Activated CD4-positive, alpha-beta T cell treated with anti-CD3 and anti-CD28 coated beads, Interleukin-2, amount 50 U/mL, for 4 hours (primary cell): ENCODE data around the gene PKD1.

ENCODE experiments used
- DNase-seq, 2 experiments: peaks; one replicate each; pipeline ENCODE4 v3.0.0-alpha.2; 2020

PKD1 gene

GRCh38 chr16:2043667-2044451, 91.8 kb downstream of the PKD1 start:
- DNase-seq: no peak

GRCh38 chr16:2042986-2043666, 92.6 kb downstream of the PKD1 start:
- no peak for DNase-seq

- DNase-seq: no peak
Observed at GRCh38 chr16:2042171-2042985, 93.3 kb downstream of the PKD1 start.

- no peak for DNase-seq
Observed at GRCh38 chr16:2040787-2041522, 94.7 kb downstream of the PKD1 start.

- DNase-seq: no peak
Observed at GRCh38 chr16:2040041-2040786, 95.5 kb downstream of the PKD1 start.

- DNase-seq: no peak
Observed at GRCh38 chr16:2039274-2040031, 96.2 kb downstream of the PKD1 start.
